GM21447 (cell line): ENCODE measurements around the gene ESYT3.

Source experiments
- ATAC-seq: cut with Tn5 transposase; IDR thresholded peaks from one replicate; pipeline ENCODE4 v1.9.1; 2021; ENCODE audit not compliant: unreplicated experiment

The ESYT3 gene

DNA sequence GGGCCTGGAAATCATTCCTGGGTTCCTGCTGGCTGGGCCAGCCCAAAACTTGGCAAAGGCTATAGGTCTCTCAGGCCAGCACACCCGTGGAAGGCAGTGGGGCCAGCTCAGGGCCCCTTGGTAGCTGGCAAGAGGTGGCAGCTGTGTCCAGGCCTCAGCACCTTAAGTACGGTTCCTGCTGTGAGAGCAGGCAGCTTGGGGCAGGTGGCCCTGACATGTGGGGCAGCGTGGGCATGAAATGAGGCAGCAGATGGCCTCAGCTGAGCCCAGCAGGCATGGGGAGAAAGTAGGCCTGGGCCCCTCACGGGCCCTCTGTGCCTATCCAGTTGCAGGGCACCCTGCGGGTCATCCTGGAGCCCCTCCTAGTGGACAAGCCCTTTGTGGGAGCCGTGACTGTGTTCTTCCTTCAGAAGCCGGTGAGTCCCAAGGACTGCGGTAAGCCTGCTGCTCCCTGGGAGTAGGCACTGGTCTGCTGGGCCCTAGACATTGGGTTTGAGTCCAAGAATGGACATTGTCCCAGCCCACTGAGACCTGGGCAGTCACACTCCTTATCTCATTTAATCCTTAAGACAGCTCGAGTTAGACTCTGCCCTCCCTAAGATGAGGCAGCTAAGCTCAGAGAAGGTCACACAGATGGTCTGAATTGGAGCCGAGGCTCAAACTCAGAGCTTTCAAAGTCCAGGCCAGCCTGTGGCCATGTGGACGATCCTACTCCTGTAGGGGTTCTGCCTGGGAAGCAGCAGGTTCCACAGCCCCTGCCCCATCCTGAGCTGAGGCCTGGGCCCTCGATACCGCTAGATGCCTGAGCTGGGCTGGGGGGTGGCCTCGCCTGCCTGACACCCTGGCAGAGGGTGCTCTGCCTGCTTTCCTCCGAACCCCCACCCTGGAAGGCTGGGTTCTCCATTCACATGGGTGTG lies 25.5 kb downstream of the ESYT3 start:
- no peak for ATAC-seq

DNA sequence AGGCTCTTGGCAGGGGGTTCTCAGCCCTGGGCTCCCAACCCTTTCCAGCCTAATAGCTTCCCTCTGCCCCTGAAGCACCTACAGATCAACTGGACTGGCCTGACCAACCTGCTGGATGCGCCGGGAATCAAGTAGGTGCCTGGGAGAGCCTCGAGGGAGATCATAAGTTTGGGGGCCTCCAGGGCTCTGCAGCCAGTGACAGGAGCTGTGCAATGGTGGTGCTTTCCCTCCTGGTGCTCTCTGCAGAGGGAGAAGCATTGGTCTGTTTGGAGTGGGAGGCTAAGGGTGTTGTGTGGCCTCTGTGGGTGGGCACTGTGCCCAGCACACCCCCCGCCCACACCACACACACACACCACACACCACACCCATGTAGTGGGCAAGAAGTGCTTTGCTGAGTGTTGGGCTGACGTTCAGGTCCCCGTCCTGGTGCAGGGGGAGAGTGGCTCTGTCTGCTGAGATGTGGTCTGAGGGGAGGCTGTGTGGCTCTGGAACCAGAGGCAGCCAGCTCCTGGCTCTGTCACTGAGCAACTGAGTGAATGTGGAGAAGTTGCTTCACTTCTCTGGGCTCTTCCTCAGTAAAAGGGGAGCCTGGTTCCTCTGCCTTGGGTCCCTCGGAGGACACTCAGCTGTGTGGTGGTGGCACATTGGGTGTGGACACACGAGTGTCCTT lies 26.3 kb downstream of the ESYT3 start:
- ATAC-seq: no peak

DNA sequence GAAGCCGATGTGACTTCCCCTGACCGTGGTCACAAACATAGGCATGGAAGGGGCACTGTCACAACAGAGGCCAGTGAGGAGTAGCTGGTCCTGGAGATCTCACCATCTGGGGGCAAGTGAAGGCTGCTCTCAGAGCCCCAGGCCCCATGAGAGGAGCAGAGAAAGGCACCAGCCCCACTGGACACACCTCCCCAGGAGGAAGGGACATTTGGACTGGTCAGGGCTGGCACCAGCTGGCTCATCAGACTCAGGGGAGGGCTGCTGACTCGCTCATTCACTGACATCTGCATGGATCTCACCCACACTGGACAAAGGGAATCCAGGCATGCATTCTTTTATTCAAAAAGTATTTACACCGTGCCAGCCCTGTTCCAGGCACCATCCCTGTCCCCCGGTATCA lies 26.8 kb downstream of the ESYT3 start:
- no peak for ATAC-seq

GRCh38 chr3:138461896-138462295 lies 27.5 kb downstream of the ESYT3 start:
- no peak for ATAC-seq

DNA sequence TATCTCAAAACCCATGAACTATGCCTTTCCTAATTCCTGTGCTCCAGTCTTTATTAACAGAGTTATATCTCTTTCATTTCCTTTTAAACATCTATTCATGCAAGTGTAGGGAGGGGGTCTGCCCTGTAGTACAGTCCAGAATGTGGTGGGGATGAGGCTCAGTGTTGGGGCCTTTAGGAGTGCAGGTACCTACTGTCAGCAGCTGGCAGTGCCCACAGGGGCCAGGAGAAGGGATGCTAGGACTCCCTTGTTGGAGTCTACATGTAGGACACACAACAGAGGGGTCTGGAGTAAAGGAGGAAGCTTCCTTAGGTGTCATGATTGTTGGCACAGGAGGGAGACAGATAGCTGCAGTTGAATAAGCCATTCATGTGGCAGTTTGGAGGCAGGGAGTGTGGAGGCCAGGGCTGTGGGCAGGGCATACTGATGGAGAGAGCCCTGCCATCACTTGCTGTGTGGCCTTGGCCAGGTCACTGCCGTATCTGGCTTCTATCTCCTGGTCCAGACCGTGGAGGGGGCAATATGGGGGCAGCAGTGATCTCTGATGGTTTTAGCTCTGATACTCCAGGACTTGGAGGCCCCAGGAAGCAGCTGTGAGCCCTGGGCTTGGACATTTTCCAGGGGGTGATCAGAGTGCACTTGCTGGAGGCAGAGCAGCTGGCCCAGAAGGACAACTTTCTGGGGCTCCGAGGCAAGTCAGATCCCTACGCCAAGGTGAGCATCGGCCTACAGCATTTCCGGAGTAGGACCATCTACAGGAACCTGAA lies 29.5 kb downstream of the ESYT3 start:
- ATAC-seq: no peak

GRCh38 chr3:138464491-138464860 lies 30.1 kb downstream of the ESYT3 start:
- ATAC-seq: no peak

- ATAC-seq: no peak
These were observed 31.0 kb downstream of the ESYT3 start for GRCh38 chr3:138465451-138465850.

- no peak for ATAC-seq
These were observed 31.5 kb downstream of the ESYT3 start for GRCh38 chr3:138465925-138466324.

DNA sequence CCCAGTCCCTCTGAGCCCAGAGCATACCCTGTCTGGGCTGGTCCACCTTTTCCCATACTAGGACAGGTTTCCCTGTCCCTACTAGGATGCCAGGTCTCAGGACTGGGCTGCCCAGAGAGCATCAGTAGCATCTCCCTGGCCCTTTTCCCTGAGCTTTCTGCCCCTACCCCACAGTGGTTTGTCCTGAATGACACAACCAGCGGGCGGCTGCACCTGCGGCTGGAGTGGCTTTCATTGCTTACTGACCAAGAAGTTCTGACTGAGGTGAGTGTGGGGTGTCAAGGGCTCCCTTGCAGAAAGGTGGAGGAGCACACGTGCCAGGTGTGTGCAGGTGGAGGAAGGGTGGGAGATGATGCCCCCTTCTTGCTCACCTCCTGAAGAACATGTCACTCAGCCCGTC lies 33.5 kb downstream of the ESYT3 start:
- ATAC-seq: no peak

GRCh38 chr3:138468451-138468850 lies 34.0 kb downstream of the ESYT3 start:
- no peak for ATAC-seq

GRCh38 chr3:138468886-138469285 lies 34.5 kb downstream of the ESYT3 start:
- ATAC-seq: no peak

- no peak for ATAC-seq
These were observed 35.5 kb downstream of the ESYT3 start for GRCh38 chr3:138469874-138470273.

GRCh38 chr3:138470687-138471086 lies 36.3 kb downstream of the ESYT3 start:
- no peak for ATAC-seq

DNA sequence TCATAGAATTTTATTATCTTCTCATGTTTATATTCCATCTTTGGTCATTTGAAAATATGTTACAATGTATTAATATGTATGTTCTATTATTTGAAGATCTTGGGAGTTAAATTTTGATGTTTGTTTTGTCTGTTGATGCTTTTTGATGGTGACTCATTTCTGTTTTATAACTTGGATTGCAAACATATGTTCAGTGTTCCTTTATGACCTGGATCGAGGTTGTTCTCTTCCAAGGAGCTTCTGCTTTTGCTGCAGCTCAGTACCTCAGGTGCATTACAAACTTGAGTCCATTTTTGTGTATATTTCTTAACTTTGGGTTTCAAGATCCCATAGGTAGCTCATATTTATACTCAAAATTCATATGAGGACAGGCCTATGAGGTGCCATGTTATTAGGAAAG lies 37.1 kb downstream of the ESYT3 start:
- ATAC-seq: no peak

DNA sequence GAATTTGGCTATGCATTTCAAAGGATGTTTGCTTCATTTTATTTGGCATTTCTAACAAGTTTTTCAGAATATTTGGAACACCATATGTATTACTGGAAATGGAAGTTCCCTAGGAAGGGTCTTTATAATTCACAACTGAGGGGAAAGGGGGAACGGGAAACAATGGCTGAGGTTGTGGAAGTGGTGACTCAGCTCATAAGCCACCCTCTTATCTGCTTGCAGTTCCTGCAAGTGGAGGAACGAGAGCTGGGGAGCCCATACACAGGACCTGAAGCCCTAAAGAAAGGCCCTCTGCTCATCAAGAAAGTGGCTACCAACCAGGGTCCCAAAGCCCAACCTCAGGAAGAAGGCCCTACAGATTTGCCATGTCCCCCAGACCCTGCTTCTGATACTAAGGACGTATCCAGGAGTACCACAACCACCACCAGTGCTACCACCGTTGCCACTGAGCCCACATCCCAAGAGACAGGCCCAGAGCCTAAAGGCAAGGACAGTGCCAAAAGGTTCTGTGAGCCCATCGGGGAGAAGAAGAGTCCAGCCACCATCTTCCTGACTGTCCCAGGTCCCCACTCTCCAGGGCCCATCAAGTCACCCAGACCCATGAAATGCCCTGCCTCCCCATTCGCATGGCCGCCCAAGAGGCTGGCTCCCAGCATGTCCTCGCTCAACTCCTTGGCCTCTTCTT lies 37.9 kb downstream of the ESYT3 start:
- no peak for ATAC-seq

- no peak for ATAC-seq
These were observed 39.0 kb downstream of the ESYT3 start for GRCh38 chr3:138473391-138473790.

DNA sequence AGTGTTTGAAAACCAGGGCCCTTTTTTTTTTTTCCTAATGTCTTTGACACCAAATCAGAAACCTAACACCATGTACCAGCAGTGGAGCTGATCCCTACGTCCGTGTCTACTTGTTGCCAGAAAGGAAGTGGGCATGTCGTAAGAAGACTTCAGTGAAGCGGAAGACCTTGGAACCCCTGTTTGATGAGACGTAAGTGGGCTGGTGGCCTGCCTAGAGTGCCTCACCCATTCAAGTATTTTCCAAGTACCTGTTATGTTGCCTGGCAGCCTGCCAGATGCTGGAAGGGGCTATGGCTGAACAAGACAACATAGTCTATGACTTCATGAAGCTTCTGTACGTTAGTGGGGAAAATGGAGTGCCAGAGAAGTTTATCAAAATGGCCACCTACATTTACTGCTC lies 39.7 kb downstream of the ESYT3 start:
- no peak for ATAC-seq

DNA sequence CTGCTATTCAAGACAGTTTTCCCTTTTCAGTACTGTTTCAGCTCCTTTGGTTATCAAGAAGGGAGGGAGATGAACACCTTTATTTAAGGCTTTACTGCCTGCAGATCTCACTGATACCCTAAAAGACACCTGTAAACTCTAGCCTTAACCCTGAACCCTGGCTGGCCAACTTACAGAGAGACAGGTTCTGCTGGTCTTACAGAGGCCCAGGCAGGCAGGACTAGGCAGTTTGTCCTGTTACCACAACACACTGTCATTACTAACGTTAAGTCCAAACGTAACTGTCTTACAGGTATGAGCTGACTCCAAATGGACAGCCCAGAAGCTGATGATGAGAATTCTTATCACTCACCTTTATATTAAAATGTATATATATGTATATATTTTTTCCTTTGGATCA lies 42.1 kb downstream of the ESYT3 start:
- no peak for ATAC-seq

GRCh38 chr3:138477120-138477519 lies 42.7 kb downstream of the ESYT3 start:
- ATAC-seq: no peak

- no peak for ATAC-seq
These were observed 43.4 kb downstream of the ESYT3 start for GRCh38 chr3:138477801-138478200.

GRCh38 chr3:138479438-138479863 lies 45.0 kb downstream of the ESYT3 start:
- ATAC-seq: no peak
